Lower leg skin (tissue), 4 donors: Measurements from ENCODE around the gene STPG2. TPM values are rescaled to one million over a fixed set of nuclear protein-coding genes. Genes with fewer than 3 reads are reported as not detected.

Experiments
- DNase-seq, 2 donors: peaks; one replicate each; pipeline ENCODE4 v3.0.0-alpha.2; 2019; ENCODE audit warnings: low spot score in 2 of 2
- H3K4me3 ChIP-seq: fragments of 200-600 bp; sonication (generic); 2 replicates; pipeline ENCODE4 v1.5.1; 2017; ENCODE audit warnings: mild to moderate bottlenecking, low read depth; ENCODE audit not compliant: poor library complexity, severe bottlenecking
- POLR2A ChIP-seq, 2 donors: fragments of 450-650 bp; IDR thresholded peaks; one replicate each; pipeline ENCODE4 v1.6.1; 2016 to 2017; ENCODE audit warnings: antibody characterized with exemption in 2 of 2, mild to moderate bottlenecking in 1 of 2, moderate library complexity in 1 of 2
- WGBS, 2 donors: methylation state at CpG; one replicate each; pipeline ENCODE4 v1.1.5; 2018; 5-methylcytosine and 5-hydroxymethylcytosine counted together
- intact Hi-C: fragments of 100-400 bp; cut with DNase I; formaldehyde crosslinking; loops from one replicate; pipeline ENCODE4 v1.15.0; 2023; ENCODE audit warnings: low total_unique reads
- total RNA-seq, 4 donors: library from RNA; depleted of rRNA; stranded (reverse); fragments of >200 nt; gene quantifications; one replicate each; pipeline ENCODE4 v1.1.0, GENCODE V29; 2016
- TF ChIP-seq, protein P1 (sequence below), 3 donors: fragments of 450-650 bp; IDR thresholded peaks; one replicate each; pipeline ENCODE4 v1.5.1; 2016; ENCODE audit warnings: antibody characterized with exemption in 3 of 3, mild to moderate bottlenecking in 3 of 3, moderate library complexity in 2 of 3

Gene STPG2
- total RNA-seq, 4 donors from 2014 or later: 0.21 to 0.84 (median 0.38) TPM

DNA sequence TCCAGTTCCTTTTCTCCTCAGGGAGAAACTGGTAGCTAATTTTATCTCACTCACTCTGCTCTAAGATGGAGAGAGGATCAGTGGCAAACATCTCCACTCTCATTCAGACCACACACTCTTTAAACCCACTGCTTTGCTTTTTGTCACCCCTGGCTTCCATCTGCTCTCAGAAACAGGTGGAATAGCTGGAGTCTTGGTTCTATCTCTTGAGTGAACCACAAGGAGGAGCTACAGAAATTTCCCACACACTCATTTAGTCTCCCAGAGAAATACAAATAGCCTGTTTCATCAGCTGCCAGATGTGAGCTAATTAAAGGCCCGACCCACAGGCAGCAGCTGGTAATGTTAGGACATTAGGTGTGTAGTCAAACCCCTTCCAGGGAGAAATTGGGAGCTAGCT, 96.6 kb downstream of the STPG2 start:
- no peak for DNase-seq
- no peak overlapping the region for H3K4me3 ChIP-seq
- intact Hi-C loops: no loop called here
- WGBS, 2 donors: 41 to 58% methylated on average over 1 of the region's 1 CpG
- TF ChIP-seq, protein P1, sequence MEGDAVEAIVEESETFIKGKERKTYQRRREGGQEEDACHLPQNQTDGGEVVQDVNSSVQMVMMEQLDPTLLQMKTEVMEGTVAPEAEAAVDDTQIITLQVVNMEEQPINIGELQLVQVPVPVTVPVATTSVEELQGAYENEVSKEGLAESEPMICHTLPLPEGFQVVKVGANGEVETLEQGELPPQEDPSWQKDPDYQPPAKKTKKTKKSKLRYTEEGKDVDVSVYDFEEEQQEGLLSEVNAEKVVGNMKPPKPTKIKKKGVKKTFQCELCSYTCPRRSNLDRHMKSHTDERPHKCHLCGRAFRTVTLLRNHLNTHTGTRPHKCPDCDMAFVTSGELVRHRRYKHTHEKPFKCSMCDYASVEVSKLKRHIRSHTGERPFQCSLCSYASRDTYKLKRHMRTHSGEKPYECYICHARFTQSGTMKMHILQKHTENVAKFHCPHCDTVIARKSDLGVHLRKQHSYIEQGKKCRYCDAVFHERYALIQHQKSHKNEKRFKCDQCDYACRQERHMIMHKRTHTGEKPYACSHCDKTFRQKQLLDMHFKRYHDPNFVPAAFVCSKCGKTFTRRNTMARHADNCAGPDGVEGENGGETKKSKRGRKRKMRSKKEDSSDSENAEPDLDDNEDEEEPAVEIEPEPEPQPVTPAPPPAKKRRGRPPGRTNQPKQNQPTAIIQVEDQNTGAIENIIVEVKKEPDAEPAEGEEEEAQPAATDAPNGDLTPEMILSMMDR (IDR thresholded peaks at IDR 0.05): no peak
- TF ChIP-seq POLR2A (IDR thresholded peaks at IDR 0.05): no peak

DNA sequence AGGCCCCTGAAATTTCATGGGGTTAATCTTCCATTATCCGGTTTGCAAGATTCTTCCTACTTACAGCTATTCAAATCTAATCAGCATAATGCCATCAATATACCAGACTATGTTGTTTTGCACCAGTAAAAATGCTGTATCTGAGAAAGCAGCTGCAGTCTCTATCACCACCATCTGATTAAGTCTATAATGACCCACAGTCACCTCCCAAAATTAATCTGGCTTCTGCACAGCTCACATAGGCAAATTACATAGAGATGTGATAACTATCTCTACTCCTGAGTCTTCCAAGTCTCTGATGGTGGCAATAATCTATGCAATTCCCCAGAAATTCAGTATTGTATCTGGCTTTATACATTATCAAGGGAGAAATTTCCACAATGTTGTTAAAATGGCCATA, 113.2 kb downstream of the STPG2 start:
- DNase-seq: no peak
- TF ChIP-seq POLR2A (IDR thresholded peaks at IDR 0.05): no peak
- 59 to 79% methylated on average over 1 of the region's 1 CpG for WGBS, 2 donors
- intact Hi-C loops: no loop called here
- H3K4me3 ChIP-seq: no peak overlapping the region

DNA sequence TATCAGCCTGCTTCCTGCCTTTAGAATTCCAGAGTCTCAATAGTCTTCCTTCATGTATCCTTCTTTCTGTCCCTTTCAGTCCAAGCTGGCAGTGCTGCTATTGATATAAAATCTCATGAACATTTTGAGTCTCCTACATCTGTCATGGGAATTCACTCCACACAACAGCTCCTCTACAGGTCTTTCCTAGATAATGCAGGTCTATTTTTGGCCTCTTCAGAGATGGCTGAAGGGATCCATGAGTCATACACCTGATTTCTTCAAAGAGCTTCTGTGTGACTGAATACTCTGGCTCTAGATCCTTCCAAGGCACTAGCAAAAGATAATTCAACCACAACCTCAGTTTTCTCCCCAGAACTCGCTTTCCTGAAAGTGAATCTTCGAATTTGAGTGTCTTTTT, 115.4 kb downstream of the STPG2 start:
- WGBS, 2 donors: 61 to 75% methylated on average over 2 of the region's 2 CpGs
- intact Hi-C loops: no loop called here
- no peak for DNase-seq
- TF ChIP-seq POLR2A (IDR thresholded peaks at IDR 0.05): no peak
- TF ChIP-seq, protein P1 (IDR thresholded peaks at IDR 0.05): no peak
- H3K4me3 ChIP-seq: no peak overlapping the region

DNA sequence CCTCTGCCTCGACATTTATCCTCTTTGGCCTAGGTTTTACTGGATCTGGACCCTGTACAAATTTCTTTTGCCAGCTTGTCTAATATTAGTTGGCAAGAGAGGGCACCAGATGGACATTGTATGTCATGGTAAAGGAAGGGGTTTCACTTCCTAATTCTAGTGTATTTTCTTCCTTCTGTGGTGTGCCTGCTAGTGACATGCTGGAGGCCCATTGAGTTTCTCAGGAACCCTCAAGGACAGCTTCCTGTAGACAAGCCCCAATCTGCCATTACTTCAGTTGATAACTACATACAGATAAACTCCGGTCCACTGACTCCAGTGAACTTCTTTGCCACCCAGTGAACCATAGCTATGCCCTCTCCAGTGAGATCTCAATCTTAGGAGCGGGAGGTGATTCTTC, 116.9 kb downstream of the STPG2 start:
- 84 to 95% methylated on average over 3 of the region's 3 CpGs for WGBS, 2 donors
- no peak for TF ChIP-seq POLR2A (IDR thresholded peaks at IDR 0.05)
- TF ChIP-seq, protein P1 (IDR thresholded peaks at IDR 0.05): no peak
- no peak for DNase-seq
- H3K4me3 ChIP-seq: no peak overlapping the region
- intact Hi-C loops: no loop called here

DNA sequence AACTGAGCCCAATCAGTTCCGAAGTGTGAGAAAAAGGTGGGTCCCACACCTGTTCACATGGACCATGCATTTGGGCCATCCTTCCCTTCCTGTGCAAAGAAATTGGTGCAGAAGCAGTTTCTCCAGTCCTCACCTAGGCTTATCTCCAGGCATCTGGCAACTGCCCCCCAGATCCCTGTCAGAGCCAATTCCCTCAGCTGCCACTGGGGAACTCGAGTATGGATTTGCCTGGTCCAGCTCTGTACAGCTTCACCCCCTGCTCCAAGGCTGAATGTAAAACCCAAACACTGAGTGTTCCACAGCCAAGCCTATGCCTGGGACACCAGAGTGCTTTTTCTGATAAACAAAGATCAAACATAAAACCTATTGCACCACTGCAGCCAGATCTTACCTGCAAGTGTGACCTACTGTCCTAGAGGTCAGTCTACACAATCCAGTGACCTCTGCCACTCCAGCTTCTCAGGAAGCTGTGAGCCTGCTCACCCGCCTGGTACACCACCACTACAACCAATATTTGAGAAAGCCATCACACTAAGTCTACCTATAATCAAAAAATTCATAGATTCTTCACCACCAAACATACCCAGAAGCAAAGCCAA, 136.4 kb downstream of the STPG2 start:
- 73 to 74% methylated on average over 3 of the region's 3 CpGs for WGBS, 2 donors
- no peak overlapping the region for H3K4me3 ChIP-seq
- TF ChIP-seq POLR2A (IDR thresholded peaks at IDR 0.05): no peak
- intact Hi-C loops: no loop called here
- DNase-seq: no peak

DNA sequence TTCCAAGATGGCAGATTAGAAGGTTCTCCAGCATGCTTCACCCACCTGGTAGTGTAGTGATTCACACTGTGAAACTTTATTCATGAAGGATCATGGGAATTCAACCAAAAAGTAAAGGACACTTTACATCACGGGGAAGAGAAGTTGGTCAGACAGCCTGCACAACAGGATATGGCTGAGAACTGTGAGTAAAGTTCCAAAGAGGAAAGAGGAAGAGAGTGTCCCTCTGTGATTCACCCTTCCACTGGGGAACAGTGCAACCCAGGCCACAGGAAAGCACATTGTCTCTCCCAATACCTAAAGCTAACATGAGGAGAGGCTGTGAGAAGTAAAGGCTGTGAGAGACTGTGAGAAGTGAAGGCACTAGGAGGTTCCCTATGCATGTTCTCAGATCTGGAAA, 137.2 kb downstream of the STPG2 start:
- no peak for DNase-seq
- TF ChIP-seq, protein P1 (IDR thresholded peaks at IDR 0.05): no peak
- no peak for TF ChIP-seq POLR2A (IDR thresholded peaks at IDR 0.05)
- WGBS, 2 donors: 68 to 86% methylated on average over 1 of the region's 1 CpG
- intact Hi-C loops: no loop called here
- H3K4me3 ChIP-seq: no peak overlapping the region

DNA sequence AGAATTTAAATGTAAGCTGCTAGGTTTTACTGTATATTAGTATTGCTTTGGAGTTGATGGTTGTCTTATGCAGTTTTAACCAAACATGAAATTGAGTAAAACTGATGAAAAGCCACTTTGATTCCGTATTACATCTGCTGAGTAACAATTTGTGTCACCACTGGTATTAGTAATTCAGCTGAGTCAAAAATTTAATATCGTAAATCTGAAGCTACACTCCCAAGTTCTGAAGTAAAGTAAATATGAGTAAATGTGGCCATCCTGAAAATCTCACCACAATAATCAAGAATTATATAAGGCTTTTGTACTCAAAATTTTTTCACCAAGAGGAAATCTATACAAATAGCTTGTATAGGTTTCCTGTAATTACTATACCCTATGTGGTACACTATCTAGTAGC, 142.3 kb downstream of the STPG2 start:
- no peak overlapping the region for H3K4me3 ChIP-seq
- no peak for TF ChIP-seq POLR2A (IDR thresholded peaks at IDR 0.05)
- TF ChIP-seq, protein P1 (IDR thresholded peaks at IDR 0.05): no peak
- no peak for DNase-seq
- 85 to 89% methylated on average over 2 of the region's 2 CpGs for WGBS, 2 donors
- intact Hi-C loops: no loop called here
